HG03045 (cell line): ENCODE measurements around the gene GATA5.
"Not testable (repeated sequence)": the region's sequence is repeated elsewhere in the genome, so short reads cannot be mapped to it uniquely, and the experiment has no call there.

ENCODE experiments used
- ATAC-seq: cut with Tn5 transposase; IDR thresholded peaks from one replicate; pipeline ENCODE4 v1.9.1; 2021; ENCODE audit warnings: mild to moderate bottlenecking, moderate library complexity; ENCODE audit not compliant: unreplicated experiment

Gene GATA5

GRCh38 chr20:62505337-62506045, 29.7 kb upstream of the GATA5 start:
- ATAC-seq, result no peak

DNA sequence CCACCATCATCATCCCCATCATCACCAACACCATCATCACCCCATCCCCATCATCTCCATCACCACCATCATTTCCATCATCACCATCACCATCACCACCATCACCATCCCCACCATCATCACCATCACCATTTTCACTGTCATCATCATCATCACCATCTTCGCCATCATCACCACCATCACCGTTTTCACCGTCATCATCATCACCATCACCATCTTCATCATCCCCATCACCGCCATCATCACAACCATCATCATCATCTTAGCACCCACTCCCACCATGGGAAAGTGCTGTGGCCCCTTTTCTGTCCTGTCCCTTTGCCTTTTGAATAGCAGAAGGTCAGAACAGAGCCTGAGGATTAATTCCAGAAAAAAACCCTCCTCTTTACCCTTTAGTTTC, 28.5 kb upstream of the GATA5 start:
- ATAC-seq, result no peak

DNA sequence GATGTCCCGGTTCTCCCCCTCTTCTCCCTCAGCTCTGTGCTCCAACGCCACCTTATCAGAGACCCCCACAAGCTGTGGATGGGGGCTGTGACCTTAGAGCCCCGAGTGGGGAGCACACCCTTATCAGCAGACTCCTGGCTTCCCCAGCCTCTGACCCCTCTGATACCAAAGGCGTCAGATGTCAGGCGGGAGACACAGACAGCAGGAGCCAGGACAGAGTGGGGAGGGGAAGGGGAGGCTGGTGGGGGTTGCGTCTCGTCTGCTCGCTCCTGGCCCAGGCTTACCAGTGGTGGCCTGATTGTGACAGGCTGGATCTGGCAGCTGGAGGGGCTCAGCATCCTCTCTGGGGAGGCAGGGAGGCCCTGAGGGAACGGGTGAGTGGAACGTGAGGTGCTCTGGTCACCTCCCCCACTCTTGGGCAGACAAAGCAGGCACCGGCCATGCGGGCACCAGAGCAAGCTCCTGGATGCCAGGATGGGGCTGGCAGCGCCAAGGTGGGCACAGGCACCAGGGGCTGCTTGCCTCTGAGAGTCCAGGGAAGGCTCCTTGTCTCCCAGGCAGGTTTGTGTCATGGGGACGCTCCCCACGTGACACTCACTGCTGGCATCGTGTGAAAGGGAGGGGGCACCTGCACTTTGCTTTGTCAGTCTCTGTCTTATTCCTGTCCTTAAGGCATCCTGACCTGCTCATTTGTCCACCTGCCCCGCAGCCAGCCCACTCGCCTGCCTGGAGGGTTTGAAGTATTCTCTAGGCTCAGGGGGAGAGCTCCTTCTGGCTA, 27.8 kb upstream of the GATA5 start:
- ATAC-seq, result no peak

DNA sequence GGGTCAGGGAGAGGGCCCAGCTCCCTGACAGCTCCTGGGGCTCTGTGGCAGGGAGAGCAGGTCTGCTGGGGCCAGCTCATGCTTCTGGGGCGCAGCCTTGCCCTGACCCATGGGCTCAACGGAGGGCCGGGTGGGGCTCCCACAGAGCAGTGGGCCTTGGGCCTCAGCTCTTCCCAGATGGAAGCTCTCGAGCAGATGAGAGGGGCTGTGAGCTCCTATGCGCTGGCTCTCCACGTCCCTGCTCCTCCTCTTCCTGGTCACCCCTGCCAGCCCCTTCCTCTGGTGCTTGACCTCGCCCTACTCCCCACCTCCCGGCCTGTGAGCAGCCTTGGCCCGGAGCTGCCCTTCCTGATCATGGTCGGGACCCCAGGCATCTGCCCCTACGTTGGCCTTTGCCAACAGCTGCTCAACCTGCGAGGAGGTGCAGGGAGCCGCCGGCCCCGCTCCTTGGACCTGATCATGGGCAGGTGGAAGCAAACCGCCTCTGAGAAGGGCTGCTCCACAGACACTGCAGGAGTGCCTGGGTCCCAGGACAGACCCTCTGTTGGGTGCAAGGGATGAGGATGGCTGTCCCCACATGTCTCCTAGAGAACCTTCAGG, 26.8 kb upstream of the GATA5 start:
- no peak for ATAC-seq

DNA sequence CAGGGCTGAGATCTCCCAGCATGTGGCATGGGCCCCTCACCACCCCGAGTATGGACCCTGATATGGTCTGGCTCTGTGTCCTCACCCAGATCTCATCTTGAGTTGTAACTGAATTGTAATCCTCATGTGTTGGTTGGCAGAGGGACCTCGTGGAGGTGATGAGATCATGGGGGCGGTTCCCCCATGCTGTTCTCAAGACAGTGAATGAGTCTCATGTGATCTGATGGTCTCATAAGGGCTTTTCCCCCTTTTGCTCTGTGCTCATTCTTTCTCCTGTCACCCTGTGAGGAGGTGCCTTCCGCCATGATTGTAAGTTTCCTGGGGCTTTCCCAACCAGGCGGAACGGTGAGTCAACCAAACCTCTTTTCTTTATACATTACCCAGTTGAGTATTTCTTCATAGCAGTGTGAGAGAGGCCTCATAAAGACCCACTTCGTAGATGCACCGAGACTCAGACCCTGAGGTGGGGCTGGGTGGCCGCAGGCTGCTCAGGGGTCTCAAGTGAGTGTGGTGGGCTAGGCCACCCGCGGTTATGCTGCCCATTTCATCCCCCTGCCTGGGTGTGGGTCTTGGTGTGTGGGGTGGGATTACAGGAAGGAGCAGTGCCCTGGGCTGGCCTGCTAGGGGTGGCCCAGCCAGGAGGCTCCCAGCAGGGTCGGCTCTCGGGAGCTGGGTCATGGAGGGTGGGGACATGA, 26.2 kb upstream of the GATA5 start:
- ATAC-seq, result no peak

DNA sequence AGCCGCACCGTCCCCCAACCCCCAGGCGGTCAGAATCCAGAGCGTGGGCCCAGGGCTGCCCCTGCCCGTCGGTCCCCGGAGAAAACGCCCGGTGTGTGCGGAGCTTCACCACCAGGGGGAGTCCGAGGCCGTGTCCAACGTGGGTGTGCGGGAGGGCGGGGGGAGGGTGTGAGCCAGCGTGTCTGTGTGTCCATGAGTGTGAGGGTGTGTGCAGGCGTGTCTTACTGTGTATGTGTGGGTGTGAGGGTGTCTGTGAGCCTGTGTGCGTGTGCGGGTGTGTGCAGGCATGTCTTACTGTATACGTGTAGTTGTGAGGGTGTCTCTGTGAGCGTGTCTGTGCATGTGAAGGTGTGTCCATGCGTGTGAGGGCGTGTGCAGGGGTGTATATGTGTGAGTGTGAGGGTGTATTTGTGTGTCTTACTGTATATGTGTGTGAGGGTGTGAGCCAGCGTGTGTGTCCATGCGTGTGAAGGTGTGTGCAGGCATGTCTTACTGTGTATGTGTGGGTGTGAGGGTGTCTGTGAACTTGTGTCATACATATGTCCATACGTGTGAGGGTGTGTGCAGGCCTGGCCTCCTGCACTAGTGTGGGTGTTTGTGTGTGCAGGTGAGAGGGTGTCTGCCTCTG, 24.6 kb upstream of the GATA5 start:
- no peak for ATAC-seq

DNA sequence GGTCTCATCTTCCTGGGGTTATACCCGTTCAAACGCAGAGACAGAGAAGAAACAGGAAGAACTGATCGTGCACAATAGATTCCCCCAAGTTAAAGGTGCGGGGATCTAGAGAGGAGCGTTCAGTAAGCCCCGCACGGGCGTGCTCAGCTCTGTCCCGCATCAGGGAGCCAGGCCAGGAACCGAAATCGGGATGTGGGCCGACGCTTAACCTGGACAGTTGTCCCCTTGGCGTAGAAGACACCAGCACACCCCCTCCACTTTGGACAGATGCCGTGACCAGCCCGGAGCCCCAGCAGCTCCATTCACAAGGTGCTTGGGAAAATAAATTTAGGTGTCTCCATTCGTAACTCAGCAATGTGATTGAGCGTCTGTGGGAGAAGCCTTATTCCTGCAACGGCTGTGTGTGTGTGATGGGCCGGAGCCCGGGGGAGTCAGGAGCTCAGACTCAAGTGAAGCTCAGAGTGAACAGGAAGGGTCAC, 24.0 kb upstream of the GATA5 start:
- ATAC-seq, result no peak

DNA sequence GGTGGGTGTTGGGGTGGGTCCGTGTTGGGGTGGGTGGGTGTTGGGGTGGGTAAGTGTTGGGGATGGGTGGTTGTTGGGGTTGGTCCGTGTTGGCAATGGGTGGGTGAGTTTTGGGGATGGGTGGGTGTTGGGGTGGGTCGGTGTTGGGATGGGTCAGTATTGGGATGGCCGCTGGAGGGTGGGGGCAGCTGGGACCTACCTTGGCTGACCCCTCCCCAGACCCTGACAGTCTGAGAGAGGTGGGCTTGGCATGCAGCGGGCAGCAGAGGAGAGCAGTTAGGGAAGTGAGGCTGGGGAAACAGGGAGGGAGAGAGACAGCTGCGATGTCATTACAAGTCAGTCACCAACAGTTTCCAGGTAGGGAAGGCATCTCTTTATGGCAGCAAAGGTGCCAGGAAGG, 23.1 kb upstream of the GATA5 start:
- no peak for ATAC-seq

DNA sequence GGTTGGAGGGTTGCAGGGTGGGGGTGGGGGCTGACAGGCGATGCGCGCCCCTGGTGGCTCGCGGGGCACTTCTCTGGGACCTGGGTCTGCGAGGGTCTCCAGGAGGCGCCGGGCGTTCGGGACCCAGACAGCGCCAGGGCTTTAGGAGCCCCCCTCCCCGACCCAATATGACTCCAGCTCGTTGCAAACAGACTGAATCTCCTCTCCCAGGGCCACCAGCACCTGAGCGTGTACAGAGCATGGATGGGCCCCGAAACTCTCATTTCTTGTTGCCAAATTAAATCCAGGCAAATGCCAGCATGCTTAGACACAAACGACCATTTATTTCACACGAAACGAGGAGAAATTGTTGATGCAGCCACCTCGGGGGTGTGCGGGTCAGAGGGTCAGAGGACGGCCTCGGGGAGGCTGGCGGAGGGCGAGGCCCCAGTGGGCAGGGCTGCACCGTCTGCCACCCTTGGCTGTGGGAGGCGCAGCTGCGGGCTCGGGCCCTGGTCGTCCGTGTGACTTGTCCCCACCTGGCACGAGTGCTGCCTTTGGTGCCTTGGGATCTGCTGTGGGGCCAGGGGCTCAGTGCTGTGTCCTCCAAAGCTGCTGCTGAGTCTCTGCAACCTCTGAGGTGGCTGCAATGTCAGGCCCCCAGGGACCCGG, 20.9 kb upstream of the GATA5 start:
- ATAC-seq, result no peak

DNA sequence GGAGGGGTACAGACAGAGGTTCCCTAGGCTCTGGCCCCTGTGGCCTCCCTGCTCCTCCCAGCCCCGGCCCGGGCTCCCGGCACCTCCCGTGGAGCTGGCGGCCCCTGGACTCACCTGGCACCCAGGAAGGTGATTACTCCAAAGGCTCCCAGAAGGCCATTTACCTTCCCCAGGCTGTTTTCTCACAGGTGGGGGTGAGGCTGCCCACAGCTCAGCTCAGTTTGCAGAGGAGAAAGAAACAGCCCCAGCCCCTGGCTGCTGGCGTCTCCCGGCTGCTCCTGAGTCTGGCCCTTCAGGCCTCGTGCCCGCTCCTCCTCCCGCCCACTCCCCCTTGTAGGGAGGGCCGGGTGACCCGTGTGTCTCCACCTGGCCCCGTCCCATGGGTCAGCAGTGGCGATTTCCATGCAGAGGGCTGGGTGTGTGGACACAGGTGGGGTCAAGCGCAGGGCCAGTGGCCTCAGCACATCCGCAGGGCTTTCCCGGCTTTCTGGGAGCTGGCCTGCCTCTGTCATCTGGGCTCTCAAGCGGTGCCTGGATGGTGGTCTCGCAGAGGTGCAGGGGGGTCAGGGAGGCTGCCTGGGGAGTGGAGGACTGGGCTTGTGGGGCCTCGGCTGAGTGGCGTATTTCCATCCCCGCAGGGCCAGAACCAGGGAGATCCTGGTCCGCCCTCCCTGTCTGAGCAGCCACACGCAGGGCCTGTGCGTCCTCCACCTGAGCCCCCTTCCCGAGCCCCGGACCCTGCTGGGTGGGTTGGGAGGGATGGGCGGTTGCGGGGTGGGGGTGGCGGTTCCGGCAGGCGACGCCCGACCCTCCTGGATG, 20.2 kb upstream of the GATA5 start:
- no peak for ATAC-seq

DNA sequence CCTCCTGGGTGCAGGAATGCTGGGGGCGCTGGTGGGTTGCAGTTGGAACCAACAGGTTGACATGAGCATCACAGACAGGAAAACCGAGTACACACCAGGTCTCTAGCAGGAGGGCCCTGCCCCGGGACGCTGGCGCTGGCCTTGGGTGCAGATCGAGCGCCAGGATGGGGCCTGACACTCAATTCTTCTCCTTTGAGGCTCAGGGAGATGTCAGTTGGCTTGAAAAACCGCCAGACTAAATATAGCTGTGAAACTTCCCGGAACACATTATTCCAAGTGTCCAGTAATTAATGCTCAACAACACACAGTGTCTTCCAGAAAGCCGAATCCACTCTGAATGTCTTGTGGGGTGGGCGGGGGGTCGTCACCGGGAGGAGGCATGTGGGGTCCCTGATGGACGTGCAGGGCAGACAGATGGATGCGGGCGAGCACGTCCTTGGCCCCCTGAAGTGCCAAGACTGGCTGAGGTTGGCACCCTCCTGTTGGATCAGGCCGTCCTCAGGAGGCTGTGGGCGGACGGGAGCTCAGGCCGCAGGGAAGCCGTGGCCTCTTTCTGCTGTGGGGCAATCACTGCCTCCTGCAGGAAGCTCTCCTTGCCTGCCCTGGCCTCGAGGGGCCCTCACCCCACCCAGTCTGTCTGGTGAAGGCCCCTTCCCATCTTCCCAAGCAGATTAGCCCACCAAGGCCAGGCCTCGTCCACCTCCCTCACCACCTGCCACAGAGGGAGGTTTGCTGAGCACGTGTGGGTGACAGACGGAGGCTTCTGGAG, 19.4 kb upstream of the GATA5 start:
- no peak for ATAC-seq

- no peak for ATAC-seq
Observed at GRCh38 chr20:62494537-62494936, 18.7 kb upstream of the GATA5 start.

GRCh38 chr20:62493886-62494285, 18.1 kb upstream of the GATA5 start:
- no peak for ATAC-seq

DNA sequence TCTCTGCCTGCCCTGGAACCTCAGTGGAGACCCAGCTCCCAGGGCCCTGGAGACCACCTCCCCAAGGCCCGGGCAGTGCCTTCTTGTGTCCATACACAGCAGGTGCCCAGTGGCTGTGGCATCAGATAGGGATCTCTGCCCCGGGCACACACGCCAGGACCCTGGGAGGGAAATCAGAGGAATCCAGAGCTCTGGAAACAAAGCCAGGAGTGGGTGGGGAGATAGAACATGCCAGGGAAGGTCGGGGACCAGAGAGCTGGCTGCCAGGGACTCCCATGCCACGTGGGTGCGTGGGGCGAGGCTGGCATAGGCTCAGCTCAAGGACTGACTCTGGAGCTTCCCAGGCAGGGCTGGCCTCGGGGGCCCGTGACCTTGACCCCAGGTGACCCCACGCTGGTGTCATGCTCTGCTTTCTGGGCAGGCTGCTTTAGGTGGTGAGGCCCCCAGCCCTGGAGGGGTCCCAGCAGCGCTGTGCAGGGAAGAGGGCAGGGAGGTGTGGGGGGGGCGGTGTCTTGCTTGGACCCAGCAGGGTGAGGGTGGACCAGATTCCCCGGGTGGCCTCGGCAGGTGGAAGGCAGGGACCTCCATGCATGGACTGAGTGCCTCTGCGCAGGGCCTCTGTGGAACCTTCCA, 17.6 kb upstream of the GATA5 start:
- ATAC-seq, result no peak

GRCh38 chr20:62492711-62493110, 16.9 kb upstream of the GATA5 start:
- no peak for ATAC-seq

GRCh38 chr20:62490783-62491182, 15.0 kb upstream of the GATA5 start:
- ATAC-seq, result not testable (repeated sequence)

GRCh38 chr20:62489932-62490263, 14.1 kb upstream of the GATA5 start:
- no peak for ATAC-seq

DNA sequence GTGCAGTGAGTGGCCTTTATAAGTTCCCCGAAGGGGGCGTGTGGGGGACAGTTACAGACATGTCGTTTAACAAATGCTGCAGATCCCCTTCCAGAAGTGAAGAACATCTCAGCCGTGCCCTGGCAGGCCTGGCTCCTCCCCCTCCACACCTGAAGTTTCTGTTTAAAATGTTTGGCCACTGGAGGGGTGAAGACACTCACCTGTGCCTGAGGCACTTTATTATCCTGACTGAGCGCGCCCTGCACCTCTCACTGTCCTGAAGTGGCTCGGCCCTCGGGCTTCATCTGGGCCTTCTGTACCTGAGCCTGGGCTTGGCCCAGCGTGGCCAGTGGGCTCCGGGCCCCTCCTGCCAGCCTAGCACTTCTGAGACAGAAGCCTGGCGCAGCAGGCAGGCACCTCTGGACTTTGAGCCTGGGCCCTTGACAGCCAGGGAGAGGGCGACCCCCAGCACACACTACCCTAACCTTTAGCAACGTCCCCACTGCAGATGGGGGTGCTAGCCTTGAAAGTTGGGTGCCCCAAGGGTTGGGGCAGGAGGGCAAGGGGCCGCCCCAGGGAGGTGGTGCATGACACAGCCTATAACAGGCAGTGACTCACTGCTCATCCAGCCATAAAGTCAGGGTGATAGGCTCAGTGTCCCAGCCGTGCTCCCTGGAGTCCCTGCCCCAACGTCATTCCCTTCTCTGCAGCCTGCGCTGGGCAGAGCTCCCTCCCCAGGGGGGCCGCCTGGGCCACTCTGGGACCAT, 13.6 kb upstream of the GATA5 start:
- no peak for ATAC-seq
